Epithelial cell of proximal tubule (primary cell): Measurements from ENCODE around the gene PROX1. TPM values are rescaled to one million over a fixed set of nuclear protein-coding genes. Genes with fewer than 3 reads are reported as not detected.

Source experiments
- DNase-seq: peaks from one replicate; pipeline ENCODE4 v3.0.0-alpha.2; 2011; ENCODE audit warnings: low read depth
- H3K4me3 ChIP-seq: 2 replicates; pipeline ENCODE4 v1.5.1; 2011; ENCODE audit warnings: low read depth, mild to moderate bottlenecking, low read length
- total RNA-seq: library from RNA; depleted of rRNA; stranded (reverse); fragments of >200 nt; gene quantifications from 2 replicates; pipeline ENCODE4 v1.2.3, GENCODE V29; 2015
- TF ChIP-seq, protein P1 (sequence below): conservative IDR thresholded peaks from 2 replicates; pipeline ENCODE4 v1.5.1; 2012; ENCODE audit warnings: low read depth, mild to moderate bottlenecking, low read length

PROX1 gene
- total RNA-seq, 1 donor from 2014 or later, result 0.06 TPM

DNA sequence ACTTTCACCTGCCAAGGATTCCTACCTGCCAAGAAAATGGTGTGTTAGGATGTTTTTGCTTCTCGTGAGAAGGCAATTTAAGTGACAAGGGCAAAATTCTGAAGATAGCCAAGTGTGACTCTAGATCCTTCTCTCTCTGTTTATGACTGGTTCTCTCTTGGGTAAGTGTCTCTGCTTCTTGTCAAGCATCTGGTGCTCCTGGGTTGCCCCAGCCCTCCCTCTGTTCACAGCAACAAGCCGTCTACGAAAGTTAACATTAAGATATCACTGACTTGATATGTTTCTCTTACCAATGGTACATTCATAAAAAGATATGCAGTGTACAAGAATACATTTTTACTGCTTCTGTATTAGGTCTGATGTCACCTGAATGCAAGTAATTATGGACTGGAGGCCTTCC is 55.4 kb downstream of the PROX1 start:
- TF ChIP-seq, protein P1, sequence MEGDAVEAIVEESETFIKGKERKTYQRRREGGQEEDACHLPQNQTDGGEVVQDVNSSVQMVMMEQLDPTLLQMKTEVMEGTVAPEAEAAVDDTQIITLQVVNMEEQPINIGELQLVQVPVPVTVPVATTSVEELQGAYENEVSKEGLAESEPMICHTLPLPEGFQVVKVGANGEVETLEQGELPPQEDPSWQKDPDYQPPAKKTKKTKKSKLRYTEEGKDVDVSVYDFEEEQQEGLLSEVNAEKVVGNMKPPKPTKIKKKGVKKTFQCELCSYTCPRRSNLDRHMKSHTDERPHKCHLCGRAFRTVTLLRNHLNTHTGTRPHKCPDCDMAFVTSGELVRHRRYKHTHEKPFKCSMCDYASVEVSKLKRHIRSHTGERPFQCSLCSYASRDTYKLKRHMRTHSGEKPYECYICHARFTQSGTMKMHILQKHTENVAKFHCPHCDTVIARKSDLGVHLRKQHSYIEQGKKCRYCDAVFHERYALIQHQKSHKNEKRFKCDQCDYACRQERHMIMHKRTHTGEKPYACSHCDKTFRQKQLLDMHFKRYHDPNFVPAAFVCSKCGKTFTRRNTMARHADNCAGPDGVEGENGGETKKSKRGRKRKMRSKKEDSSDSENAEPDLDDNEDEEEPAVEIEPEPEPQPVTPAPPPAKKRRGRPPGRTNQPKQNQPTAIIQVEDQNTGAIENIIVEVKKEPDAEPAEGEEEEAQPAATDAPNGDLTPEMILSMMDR, result no peak
- no peak overlapping the region for H3K4me3 ChIP-seq
- DNase-seq, result no peak

DNA sequence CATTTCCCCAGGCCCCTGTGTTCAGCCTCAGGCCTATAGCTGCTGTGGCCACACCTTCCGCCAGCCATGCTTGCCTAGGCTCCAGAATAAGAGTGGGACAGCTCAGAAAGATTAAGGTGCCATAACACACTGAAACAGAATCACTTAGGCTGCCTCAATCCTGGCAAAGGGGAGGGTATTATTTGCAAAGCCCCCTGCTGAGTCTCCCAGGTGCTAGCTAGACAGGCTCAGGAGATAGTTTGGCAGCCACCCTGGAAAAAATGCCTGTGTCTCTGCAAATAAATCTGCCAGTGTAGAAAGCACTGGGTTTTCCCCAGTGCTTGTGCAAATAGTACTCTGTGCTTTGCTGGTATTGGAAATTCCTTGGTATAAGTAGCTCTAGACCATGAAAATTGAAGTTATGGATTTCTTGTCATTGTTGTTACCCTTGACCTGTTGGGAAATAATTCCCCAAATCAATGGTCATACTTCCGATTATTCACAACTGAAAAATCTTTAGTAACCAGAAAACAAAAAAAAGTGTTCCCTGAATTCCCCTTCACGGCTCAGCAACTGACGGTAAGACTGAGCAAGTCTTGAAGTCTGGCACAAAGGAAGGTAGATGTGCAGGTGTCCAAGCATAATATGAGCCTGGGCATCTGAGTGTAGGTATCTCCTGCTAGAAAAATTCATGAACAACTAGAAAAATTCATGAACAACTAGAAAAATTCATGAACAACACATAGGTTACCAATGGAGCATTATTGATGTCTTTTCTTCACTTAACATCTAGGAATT is 56.9 kb downstream of the PROX1 start:
- DNase-seq, result no peak
- TF ChIP-seq, protein P1, result no peak
- H3K4me3 ChIP-seq, result no peak overlapping the region

DNA sequence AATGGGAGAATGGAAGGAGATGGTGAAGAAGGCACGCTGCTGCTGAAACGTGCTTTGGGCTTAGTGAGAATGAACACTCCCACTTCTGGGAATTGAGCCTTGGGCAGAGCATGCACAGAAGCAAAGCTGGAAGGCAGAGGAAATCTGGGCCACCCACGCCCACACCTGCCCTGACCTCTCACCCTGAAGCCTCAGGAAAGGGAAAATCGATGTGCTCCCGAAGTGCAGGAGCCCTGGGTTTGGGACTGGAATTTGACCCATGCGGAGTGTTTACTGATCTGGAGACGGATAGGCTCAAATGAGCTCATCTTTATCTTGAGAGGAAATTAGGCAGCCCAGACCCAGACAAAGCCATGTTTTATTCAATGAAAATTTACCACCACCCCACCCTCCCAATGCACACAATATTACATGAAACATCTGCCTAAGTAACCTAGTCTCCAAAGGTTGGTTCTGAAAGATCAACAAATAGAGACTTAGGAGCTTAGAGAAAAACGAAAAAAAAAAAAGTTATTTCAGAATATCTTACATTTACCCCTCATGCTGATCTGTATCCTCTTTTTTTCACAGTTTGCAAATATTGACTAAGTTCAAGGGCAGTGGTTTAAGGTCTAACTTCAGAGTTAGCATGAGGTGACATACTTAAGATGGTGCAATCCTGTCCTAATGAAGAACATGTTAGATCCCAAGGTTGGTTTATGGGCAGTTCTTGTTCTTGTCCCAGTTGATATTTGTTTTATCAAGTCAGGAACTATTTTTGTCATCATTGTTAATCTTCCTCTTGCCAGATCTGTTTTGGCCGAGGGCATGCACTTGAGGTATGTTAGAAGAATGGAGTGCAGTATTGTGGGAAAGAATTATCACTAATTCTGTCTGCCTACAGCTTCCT is 63.0 kb downstream of the PROX1 start:
- no peak for DNase-seq
- TF ChIP-seq, protein P1, result no peak
- H3K4me3 ChIP-seq, result no peak overlapping the region

DNA sequence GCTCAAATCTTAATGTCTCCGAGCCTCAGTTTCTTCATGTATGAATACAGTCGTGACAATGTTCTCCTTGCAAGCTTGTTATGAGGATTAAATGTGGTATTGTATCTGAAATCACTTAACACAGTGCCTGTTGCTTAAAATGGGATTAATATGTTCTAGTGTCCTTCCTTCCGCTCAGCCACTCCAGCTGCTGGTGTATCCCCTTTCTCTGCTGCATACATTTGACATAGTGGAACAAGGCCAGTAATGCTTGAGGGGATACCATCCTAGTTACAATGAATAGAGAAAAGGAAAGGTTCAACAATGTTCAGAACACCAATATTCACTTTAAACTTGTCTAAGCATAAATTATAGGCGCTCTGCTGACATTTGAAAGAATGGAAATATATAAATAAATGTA is 64.0 kb downstream of the PROX1 start:
- DNase-seq, result no peak
- no peak overlapping the region for H3K4me3 ChIP-seq
- TF ChIP-seq, protein P1, result no peak

DNA sequence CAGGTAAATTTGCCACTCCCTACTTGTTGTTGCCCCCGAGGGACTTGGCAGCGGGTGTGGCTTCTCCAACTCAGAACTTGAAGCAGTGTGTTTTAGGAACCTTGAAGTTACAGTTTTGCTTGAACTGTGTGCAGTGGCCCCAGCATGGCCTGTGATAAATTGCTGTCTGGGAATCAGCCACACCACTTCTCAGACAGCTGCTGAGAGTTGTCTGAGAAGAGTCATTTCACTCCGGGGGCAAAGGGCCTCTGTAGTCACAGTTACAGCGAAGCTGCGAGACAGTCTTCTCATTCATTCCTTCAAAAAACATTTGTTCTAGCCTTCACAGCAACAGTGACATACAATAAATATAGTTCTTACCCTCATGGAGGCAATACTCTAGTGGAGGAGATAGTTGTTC is 70.3 kb downstream of the PROX1 start:
- TF ChIP-seq, protein P1, result no peak
- DNase-seq, result no peak

DNA sequence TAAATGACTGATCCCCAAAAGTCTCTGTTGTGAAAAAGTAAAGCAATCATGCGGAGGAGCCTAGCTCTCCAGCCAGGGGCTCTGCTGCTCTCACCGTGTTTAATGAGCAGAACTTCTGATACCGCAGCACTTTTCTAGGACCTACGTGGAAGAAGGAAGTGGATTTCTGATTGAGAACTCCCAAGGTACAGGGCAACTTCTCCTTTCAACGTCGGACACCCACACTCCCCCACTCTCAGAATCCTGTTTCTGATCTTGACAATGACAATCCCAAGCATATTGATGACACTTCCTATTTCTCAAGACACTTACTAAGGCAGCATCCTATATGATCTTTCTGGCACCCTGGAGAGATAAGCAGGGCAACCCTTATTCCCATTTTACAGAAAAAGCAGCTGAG is 78.4 kb downstream of the PROX1 start:
- TF ChIP-seq, protein P1, result no peak
- no peak for DNase-seq
- H3K4me3 ChIP-seq, result no peak overlapping the region

More for the DNA sequence above, 70.3 kb downstream of the PROX1 start:
- H3K4me3 ChIP-seq, result no peak overlapping the region
